ENCODE results near the gene SPOP.

SPOP gene

GRCh38 chr17:49583889-49584288, 94.0 kb downstream of the SPOP start:
- no peak for DNase-seq (ENCODE audit: low spot score)

GRCh38 chr17:49583226-49583625, 94.7 kb downstream of the SPOP start:
- peak; percentile 26 for DNase-seq (ENCODE audit: low spot score)

GRCh38 chr17:49582789-49583188, 95.1 kb downstream of the SPOP start:
- no peak for DNase-seq (ENCODE audit: low spot score)

- DNase-seq (ENCODE audit: low spot score): no peak
Observed at GRCh38 chr17:49582055-49582722, 95.7 kb downstream of the SPOP start.

GRCh38 chr17:49581648-49581998, 96.3 kb downstream of the SPOP start:
- DNase-seq (ENCODE audit: low spot score): no peak

GRCh38 chr17:49580981-49581647, 96.8 kb downstream of the SPOP start:
- no peak for DNase-seq (ENCODE audit: low spot score)

- no peak for DNase-seq (ENCODE audit: low spot score)
Observed at GRCh38 chr17:49580055-49580721, 97.7 kb downstream of the SPOP start.

- DNase-seq (ENCODE audit: low spot score): no peak
Observed at GRCh38 chr17:49579522-49579921, 98.4 kb downstream of the SPOP start.

- no peak for DNase-seq (ENCODE audit: low spot score)
Observed at GRCh38 chr17:49578952-49579500, 98.9 kb downstream of the SPOP start.

- DNase-seq (ENCODE audit: low spot score): no peak
Observed at GRCh38 chr17:49578414-49578813, 99.5 kb downstream of the SPOP start.

GRCh38 chr17:49577963-49578362, 99.9 kb downstream of the SPOP start:
- DNase-seq (ENCODE audit: low spot score): no peak

GRCh38 chr17:49577650-49577934, 100.3 kb downstream of the SPOP start:
- DNase-seq (ENCODE audit: low spot score): no peak

- DNase-seq (ENCODE audit: low spot score): no peak
Observed at GRCh38 chr17:49576917-49577649, 100.8 kb downstream of the SPOP start.

- peak; percentile 88 for DNase-seq (ENCODE audit: low spot score)
Observed at GRCh38 chr17:49576088-49576916, 101.6 kb downstream of the SPOP start.

GRCh38 chr17:49575679-49576087, 102.2 kb downstream of the SPOP start, which contains the start of gene NXPH3:
TSS of gene NXPH3 (plus strand) at chr17:49575871. CDS start at chr17:49576220, 349 bp downstream.
- DNase-seq (ENCODE audit: low spot score): peak; percentile 97

- no peak for DNase-seq (ENCODE audit: low spot score)
Observed at GRCh38 chr17:49574945-49575678, 102.8 kb downstream of the SPOP start.

- peak; percentile 60 for DNase-seq (ENCODE audit: low spot score)
Observed at GRCh38 chr17:49574323-49574781, 103.5 kb downstream of the SPOP start.

GRCh38 chr17:49573510-49574322, 104.2 kb downstream of the SPOP start:
- no peak for DNase-seq (ENCODE audit: low spot score)

GRCh38 chr17:49572806-49573420, 105.0 kb downstream of the SPOP start:
- DNase-seq (ENCODE audit: low spot score): no peak
